Endodermal cell (in vitro differentiated cells): Measurements from ENCODE around the gene PRM3. TPM values are rescaled to one million over a fixed set of nuclear protein-coding genes. Genes with fewer than 3 reads are reported as not detected.

ENCODE experiments used
- DNase-seq: peaks from one replicate; pipeline ENCODE4 v3.0.0-alpha.2; 2017
- H3K27ac ChIP-seq: 2 replicates; pipeline ENCODE4 v1.5.1; 2013; ENCODE audit warnings: mild to moderate bottlenecking, low read depth, low read length, moderate library complexity
- H3K27me3 ChIP-seq: 2 replicates; pipeline ENCODE4 v1.6.1; 2013; ENCODE audit warnings: mild to moderate bottlenecking, low read length, moderate library complexity; ENCODE audit not compliant: insufficient read depth, control insufficient read depth, poor library complexity, severe bottlenecking
- H3K36me3 ChIP-seq: 2 replicates; pipeline ENCODE4 v1.7.0; 2013; ENCODE audit warnings: mild to moderate bottlenecking, low read length, moderate library complexity; ENCODE audit not compliant: control insufficient read depth, insufficient read depth
- H3K4me1 ChIP-seq: one replicate; pipeline ENCODE4 v1.7.0; 2013; ENCODE audit warnings: low read length; ENCODE audit not compliant: control insufficient read depth, insufficient read depth
- H3K4me3 ChIP-seq: 2 replicates; pipeline ENCODE4 v1.5.1; 2013; ENCODE audit warnings: mild to moderate bottlenecking, low read length, moderate library complexity
- H3K9ac ChIP-seq: 2 replicates; pipeline ENCODE4 v1.6.1; 2013; ENCODE audit warnings: mild to moderate bottlenecking, low read length, moderate library complexity; ENCODE audit not compliant: poor library complexity, severe bottlenecking; ENCODE audit errors: extremely low read depth
- H3K9me3 ChIP-seq: 2 replicates; pipeline ENCODE4 v1.6.1; 2013; ENCODE audit warnings: mild to moderate bottlenecking, low read length, moderate library complexity; ENCODE audit not compliant: control insufficient read depth
- H3K27ac Mint-ChIP-seq: 2 replicates; pipeline ENCODE4 v1.8.0; 2020; ENCODE audit warnings: mixed read lengths
- H3K27me3 Mint-ChIP-seq: 2 replicates; pipeline ENCODE4 v1.8.0; 2021; ENCODE audit warnings: mild to moderate bottlenecking, mixed read lengths; ENCODE audit not compliant: insufficient read depth
- H3K36me3 Mint-ChIP-seq: 2 replicates; pipeline ENCODE4 v1.8.0; 2020; ENCODE audit warnings: low read depth, mixed read lengths
- H3K4me1 Mint-ChIP-seq: 2 replicates; pipeline ENCODE4 v1.8.0; 2020; ENCODE audit warnings: mixed read lengths
- H3K4me3 Mint-ChIP-seq: 2 replicates; pipeline ENCODE4 v1.8.0; 2020; ENCODE audit warnings: mild to moderate bottlenecking, moderate library complexity, mixed read lengths
- H3K9me3 Mint-ChIP-seq: 2 replicates; pipeline ENCODE4 v1.8.0; 2020; ENCODE audit warnings: mild to moderate bottlenecking, mixed read lengths
- CTCF ChIP-seq: fragments of 200-600 bp; sonication (generic); conservative IDR thresholded peaks from 2 replicates; pipeline ENCODE4 v1.5.0; 2021; ENCODE audit warnings: antibody characterized with exemption, mild to moderate bottlenecking
- WGBS, 2 experiments: methylation state at CpG; one replicate each; pipeline versions ENCODE4 v1.1.5 to v1.1.7; 2013; ENCODE audit warnings: missing lambda C conversion rate in 2 of 2, mixed read lengths in 1 of 2; ENCODE audit not compliant: insufficient coverage in 1 of 2, insufficient read length in 1 of 2; 5-methylcytosine and 5-hydroxymethylcytosine counted together
- total RNA-seq, 2 donors: library from RNA; stranded (reverse); fragmentation: NEBNext Ultra II Directional in 1 of 2; extraction: Animal tissue kit (Norgen Biotek cat#: 25700) in 1 of 2; gene quantifications; 2 replicates in 1 of 2; 3 replicates in 1 of 2; pipeline ENCODE4 v1.2.1, GENCODE V29; 2021

The PRM3 gene
- total RNA-seq, 2 donors from 2014 or later, result not detected

- no peaks in the 10 kb centered on the region for H3K36me3 ChIP-seq
- no peaks in the 10 kb centered on the region for H3K4me1 Mint-ChIP-seq
- no peak for DNase-seq
- H3K27ac Mint-ChIP-seq, result no peak overlapping the region
- H3K36me3 Mint-ChIP-seq, result no peaks in the 10 kb centered on the region
- no peaks in the 10 kb centered on the region for H3K27me3 ChIP-seq
- no peak overlapping the region for H3K9ac ChIP-seq
- no peaks in the 10 kb centered on the region for H3K4me1 ChIP-seq
- peaks cover 2% of the 10 kb centered on the region for H3K27me3 Mint-ChIP-seq
- no peaks in the 10 kb centered on the region for H3K9me3 ChIP-seq
- no peaks in the 10 kb centered on the region for H3K9me3 Mint-ChIP-seq
- H3K4me3 Mint-ChIP-seq, result no peak overlapping the region
- H3K27ac ChIP-seq, result no peak overlapping the region
- no peak for TF ChIP-seq CTCF
- WGBS, 2 experiments, result 94 to 96% methylated on average over 13 of the region's 13 CpGs
- no peak overlapping the region for H3K4me3 ChIP-seq
Observed at GRCh38 chr16:11234884-11235702, 38.3 kb downstream of the PRM3 start.

GRCh38 chr16:11233727-11234376, 39.6 kb downstream of the PRM3 start:
- Histone ChIP-seq H3K4me3 (no peak overlapping the region), H3K4me1 (no peaks in the 10 kb centered on the region), H3K36me3 (no peaks in the 10 kb centered on the region), H3K27ac (no peak overlapping the region), H3K27me3 (no peaks in the 10 kb centered on the region), H3K9ac (no peak overlapping the region), H3K9me3 (no peaks in the 10 kb centered on the region)
- H3K9me3 Mint-ChIP-seq, result no peaks in the 10 kb centered on the region
- H3K36me3 Mint-ChIP-seq, result no peaks in the 10 kb centered on the region
- H3K4me3 Mint-ChIP-seq, result no peak overlapping the region
- 67 to 76% methylated on average over 1 to 7 of the region's 8 CpGs for WGBS, 2 experiments
- peaks cover 2% of the 10 kb centered on the region for H3K27me3 Mint-ChIP-seq
- H3K4me1 Mint-ChIP-seq, result no peaks in the 10 kb centered on the region
- TF ChIP-seq CTCF, result peak; percentile 40
- H3K27ac Mint-ChIP-seq, result no peak overlapping the region
- peak; percentile 64 for DNase-seq

GRCh38 chr16:11232852-11233726, 40.3 kb downstream of the PRM3 start:
- no peak overlapping the region for H3K27ac ChIP-seq
- H3K4me3 Mint-ChIP-seq, result no peak overlapping the region
- no peak overlapping the region for H3K27ac Mint-ChIP-seq
- TF ChIP-seq CTCF, result no peak
- H3K9me3 Mint-ChIP-seq, result no peaks in the 10 kb centered on the region
- H3K4me1 ChIP-seq, result no peaks in the 10 kb centered on the region
- no peaks in the 10 kb centered on the region for H3K27me3 Mint-ChIP-seq
- no peaks in the 10 kb centered on the region for H3K36me3 ChIP-seq
- DNase-seq, result peak; percentile 76
- no peaks in the 10 kb centered on the region for H3K4me1 Mint-ChIP-seq
- no peak overlapping the region for H3K4me3 ChIP-seq
- 85 to 96% methylated on average over 24 to 34 of the region's 35 CpGs for WGBS, 2 experiments
- no peaks in the 10 kb centered on the region for H3K27me3 ChIP-seq
- no peaks in the 10 kb centered on the region for H3K9me3 ChIP-seq
- H3K9ac ChIP-seq, result no peak overlapping the region
- no peaks in the 10 kb centered on the region for H3K36me3 Mint-ChIP-seq
